Measurements from ENCODE around the gene PSTPIP1. TPM values are rescaled to one million over a fixed set of nuclear protein-coding genes. Genes with fewer than 3 reads are reported as not detected.

PSTPIP1 gene
- total RNA-seq, 1 donor from 2014 or later: 13.3 TPM

DNA sequence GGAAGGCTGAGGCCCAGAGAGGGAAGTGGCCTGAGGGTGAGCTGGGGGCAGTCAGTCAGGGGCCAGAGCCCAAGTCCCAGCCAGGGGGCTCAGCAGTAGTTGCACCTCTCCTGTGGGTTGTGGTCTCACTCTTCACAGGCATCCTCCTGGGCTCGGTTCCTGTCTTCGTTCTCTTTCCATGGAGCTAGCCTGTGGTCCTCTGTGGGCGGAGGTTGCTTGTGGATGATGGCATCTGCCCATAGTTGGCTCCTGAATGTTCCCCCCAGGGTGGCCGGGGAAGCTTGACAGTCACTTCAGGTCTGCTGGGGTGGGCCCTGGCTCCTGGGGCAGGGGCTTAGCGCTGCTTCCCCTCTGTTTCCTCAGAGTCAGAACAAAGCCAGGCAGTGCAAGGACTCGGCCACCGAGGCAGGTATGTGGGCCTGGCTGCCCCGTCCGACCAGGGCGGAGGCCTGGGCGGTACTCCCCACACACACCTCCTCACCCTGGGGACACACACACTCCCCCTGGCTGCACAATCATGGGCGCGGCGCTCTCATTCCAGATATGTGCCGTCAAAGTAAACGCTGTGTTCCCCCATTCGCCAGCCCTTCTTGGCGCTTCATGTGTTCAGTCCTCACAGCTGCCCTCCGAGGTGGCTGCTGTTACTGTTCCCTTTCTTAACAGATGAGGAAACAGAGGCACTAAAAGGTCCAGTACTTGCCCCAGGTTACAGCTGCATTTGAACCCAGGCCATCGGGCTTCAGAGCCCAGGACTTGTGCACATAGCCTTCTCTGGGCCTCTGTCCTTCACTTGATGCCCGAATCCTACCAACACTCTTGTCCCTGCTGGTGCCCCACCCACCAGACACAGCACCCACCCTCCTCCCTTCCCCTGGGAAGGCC, 34.5 kb downstream of the PSTPIP1 start:
- no peaks in the 10 kb centered on the region for H3K36me3 ChIP-seq
- intact Hi-C loops (cut with DNase I): no loop called here
- no peak for TF ChIP-seq POLR2AphosphoS5 (IDR thresholded peaks at IDR 0.05; ENCODE audit: insufficient read depth in 1 of 2, low read depth in 1 of 2)
- TF ChIP-seq, protein P1, sequence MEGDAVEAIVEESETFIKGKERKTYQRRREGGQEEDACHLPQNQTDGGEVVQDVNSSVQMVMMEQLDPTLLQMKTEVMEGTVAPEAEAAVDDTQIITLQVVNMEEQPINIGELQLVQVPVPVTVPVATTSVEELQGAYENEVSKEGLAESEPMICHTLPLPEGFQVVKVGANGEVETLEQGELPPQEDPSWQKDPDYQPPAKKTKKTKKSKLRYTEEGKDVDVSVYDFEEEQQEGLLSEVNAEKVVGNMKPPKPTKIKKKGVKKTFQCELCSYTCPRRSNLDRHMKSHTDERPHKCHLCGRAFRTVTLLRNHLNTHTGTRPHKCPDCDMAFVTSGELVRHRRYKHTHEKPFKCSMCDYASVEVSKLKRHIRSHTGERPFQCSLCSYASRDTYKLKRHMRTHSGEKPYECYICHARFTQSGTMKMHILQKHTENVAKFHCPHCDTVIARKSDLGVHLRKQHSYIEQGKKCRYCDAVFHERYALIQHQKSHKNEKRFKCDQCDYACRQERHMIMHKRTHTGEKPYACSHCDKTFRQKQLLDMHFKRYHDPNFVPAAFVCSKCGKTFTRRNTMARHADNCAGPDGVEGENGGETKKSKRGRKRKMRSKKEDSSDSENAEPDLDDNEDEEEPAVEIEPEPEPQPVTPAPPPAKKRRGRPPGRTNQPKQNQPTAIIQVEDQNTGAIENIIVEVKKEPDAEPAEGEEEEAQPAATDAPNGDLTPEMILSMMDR (IDR thresholded peaks at IDR 0.05): no peak
- no peak for TF ChIP-seq POLR2A (IDR thresholded peaks at IDR 0.05)
- no peaks in the 10 kb centered on the region for H3K27me3 ChIP-seq
- peak in 1 of 2 donors; percentile 88 for DNase-seq (ENCODE audit: extremely low spot score in 2 of 2)
- peaks cover 13% of the 10 kb centered on the region for H3K4me1 ChIP-seq
- H3K4me3 ChIP-seq: no peak overlapping the region
- H3K27ac ChIP-seq: no peak overlapping the region
- H3K9me3 ChIP-seq: no peaks in the 10 kb centered on the region

DNA sequence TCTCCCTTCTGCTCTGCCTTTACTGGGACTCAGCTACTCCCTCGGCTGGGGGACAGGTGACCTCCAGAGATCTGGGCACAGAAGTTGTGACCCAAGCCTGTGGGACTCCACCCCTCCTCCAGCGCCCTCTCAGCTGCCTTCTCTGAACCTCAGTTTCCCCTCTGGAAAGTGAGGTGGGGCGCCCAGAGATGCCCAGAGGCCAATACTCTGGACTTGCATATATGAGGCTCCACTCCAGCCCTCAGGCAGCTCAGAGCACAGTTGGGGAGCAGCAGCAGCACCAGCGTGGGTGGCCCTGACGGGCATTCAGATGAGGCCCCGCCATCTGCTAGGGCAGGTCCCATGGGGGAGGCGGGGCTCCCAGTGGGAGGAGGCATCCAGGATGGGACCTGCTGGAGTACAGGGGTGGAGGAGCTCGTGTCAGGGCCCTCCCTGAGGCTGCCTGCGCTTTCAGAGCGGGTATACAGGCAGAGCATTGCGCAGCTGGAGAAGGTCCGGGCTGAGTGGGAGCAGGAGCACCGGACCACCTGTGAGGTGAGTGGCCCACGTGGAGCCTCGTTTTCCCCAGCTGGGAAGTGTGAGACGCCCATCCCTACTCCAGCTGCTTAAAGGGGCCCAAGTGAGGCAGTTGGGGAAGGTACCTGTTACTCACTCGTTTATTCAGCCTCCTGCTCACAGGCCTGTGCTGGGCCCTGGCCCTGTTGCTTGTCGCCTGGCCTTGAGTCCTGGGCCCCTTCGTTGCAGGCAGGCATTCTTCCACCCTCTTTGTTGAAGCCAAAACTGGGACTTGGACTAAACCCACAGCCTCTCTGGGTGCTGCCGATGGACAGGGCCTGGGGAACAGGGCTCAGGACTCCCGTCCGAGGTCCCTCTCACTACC, 35.4 kb downstream of the PSTPIP1 start:
- Histone ChIP-seq H3K4me3 (no peak overlapping the region), H3K27me3 (no peaks in the 10 kb centered on the region), H3K4me1 (peaks cover 19% of the 10 kb centered on the region), H3K36me3 (no peaks in the 10 kb centered on the region), H3K27ac (no peak overlapping the region), H3K9me3 (no peaks in the 10 kb centered on the region)
- no peak for TF ChIP-seq POLR2A (IDR thresholded peaks at IDR 0.05)
- TF ChIP-seq, protein P1 (IDR thresholded peaks at IDR 0.05): no peak
- TF ChIP-seq POLR2AphosphoS5 (IDR thresholded peaks at IDR 0.05; ENCODE audit: insufficient read depth in 1 of 2, low read depth in 1 of 2): no peak
- DNase-seq (ENCODE audit: extremely low spot score in 2 of 2): peak in 1 of 2 donors; percentile 92
- intact Hi-C loops (cut with DNase I): no loop called here

DNA sequence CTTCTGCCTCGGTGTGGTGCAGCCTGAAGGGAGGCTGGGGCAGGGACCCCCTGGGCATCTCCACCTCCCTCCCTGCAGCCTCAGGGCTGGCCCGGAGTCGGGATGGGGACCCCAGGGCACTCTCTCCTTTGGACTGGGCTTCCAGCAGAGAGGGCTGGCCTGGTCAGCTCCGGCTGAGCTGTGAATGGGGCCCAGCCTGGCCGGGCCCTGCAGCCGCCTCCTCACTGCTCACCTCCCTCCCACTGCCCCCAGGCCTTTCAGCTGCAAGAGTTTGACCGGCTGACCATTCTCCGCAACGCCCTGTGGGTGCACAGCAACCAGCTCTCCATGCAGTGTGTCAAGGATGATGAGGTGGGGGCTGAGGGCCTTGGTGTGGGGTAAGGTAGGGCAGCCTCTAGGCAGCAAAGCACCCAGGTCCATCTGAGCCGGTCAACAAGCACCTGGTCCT, 36.0 kb downstream of the PSTPIP1 start:
- Histone ChIP-seq H3K36me3 (no peaks in the 10 kb centered on the region), H3K9me3 (no peaks in the 10 kb centered on the region), H3K4me1 (peaks cover 19% of the 10 kb centered on the region), H3K27me3 (no peaks in the 10 kb centered on the region), H3K4me3 (no peak overlapping the region), H3K27ac (no peak overlapping the region)
- intact Hi-C loops (cut with DNase I): no loop called here
- TF ChIP-seq, protein P1 (IDR thresholded peaks at IDR 0.05): no peak
- TF ChIP-seq POLR2A (IDR thresholded peaks at IDR 0.05) (no peak), POLR2AphosphoS5 (IDR thresholded peaks at IDR 0.05; ENCODE audit: insufficient read depth in 1 of 2, low read depth in 1 of 2) (no peak)
- peak in 1 of 2 donors; percentile 91 for DNase-seq (ENCODE audit: extremely low spot score in 2 of 2)

DNA sequence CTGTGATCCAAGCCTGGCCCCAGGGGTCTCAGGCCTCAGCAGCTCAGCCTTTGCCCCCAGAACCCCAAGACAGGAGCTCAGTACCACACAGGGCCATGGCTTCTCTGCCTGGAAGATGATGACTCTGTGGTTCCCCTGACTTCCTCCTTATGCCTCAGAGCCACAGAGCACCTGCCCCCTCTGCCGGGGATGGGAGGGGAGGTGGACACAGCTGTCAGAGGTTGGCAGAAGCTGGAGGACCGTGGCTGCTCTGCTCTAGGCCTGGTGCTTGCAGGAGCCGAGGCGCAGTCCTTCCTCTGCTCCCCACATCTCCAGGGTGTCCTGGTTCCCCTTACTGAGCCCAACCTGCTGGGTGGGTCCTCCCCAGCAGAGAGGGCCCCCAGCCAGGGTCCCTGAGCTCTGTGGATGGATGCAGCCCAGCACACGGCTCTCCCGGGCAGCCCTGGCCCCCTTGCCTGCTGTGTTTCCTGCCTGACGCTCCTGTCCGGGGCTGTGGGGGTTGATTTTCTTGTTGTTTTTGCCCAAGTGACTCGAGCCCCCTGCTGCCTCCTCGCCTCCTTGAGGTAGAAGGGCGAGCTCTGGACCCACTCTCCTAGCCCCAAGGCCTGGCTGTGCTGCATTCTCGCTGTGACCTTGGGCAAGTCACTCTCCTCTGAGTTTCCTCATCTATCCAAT, 36.6 kb downstream of the PSTPIP1 start:
- Histone ChIP-seq H3K4me3 (no peak overlapping the region), H3K4me1 (peaks cover 19% of the 10 kb centered on the region), H3K9me3 (no peaks in the 10 kb centered on the region), H3K36me3 (no peaks in the 10 kb centered on the region), H3K27ac (no peak overlapping the region), H3K27me3 (no peaks in the 10 kb centered on the region)
- intact Hi-C loops (cut with DNase I): no loop called here
- TF ChIP-seq POLR2AphosphoS5 (IDR thresholded peaks at IDR 0.05; ENCODE audit: insufficient read depth in 1 of 2, low read depth in 1 of 2): no peak
- TF ChIP-seq, protein P1 (IDR thresholded peaks at IDR 0.05): no peak
- no peak for DNase-seq (ENCODE audit: extremely low spot score in 2 of 2)

Data from vagina (tissue), 2 donors.